Measurements from ENCODE around the gene EOGT.
A peak's percentile ranks its signal among the peaks of the same experiment; 100 is the strongest.

Gene EOGT

DNA sequence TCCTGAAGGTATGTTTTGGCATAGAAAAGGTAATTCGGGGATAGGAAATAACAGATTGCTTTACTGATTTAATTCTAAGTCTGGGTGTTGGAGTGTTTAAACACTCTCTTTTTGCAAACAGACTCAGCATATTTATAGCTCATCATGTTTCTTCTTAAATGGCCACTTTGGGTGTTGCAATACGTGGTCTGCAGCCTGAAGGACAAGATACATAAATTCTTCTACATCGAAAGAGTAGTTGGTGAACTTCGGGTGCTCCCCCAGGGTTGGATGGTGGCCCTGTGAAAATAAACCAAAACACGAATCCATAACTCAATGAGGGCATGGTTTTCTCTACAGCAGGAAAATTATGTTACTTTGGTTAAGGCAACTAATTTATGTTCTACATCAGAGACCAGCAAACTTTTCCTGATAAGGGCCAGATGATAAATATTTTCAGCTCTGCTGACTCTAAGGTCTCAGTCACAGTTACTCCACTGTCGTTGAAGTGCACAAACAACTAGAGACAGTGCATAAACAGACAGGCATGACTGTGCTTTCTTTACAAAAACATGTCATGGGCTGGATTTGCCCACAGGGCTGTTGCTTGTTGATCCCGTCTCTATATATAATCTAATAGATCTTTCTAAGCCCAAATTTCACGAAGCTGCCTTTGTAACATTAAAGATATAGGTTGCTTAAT lies 35.9 kb downstream of the EOGT start:
- Histone ChIP-seq H3K27me3 (ENCODE audit: insufficient read depth, insufficient read length) (no peaks in the 10 kb centered on the region), H3K9ac (ENCODE audit: insufficient read length, low read depth) (no peak overlapping the region), H3K36me3 (ENCODE audit: insufficient read depth, insufficient read length, low read length) (peaks cover 61% of the 10 kb centered on the region), H3K4me1 (ENCODE audit: insufficient read depth, insufficient read length) (peaks cover 3% of the 10 kb centered on the region), H3K4me3 (ENCODE audit: insufficient read length, low read depth) (no peak overlapping the region), H3K9me3 (ENCODE audit: insufficient read depth, low read length) (no peaks in the 10 kb centered on the region)
- TF ChIP-seq YY1 (IDR thresholded peaks at IDR 0.05; ENCODE audit: insufficient read depth, insufficient read length) (no peak), SUZ12 (IDR thresholded peaks at IDR 0.05; ENCODE audit: extremely low read depth, insufficient read depth, insufficient read length) (no peak), ZNF274 (IDR thresholded peaks at IDR 0.05; ENCODE audit: low read depth, low read length) (no peak)
- DNase-seq (ENCODE audit: low read depth, low spot score) = no peak

DNA sequence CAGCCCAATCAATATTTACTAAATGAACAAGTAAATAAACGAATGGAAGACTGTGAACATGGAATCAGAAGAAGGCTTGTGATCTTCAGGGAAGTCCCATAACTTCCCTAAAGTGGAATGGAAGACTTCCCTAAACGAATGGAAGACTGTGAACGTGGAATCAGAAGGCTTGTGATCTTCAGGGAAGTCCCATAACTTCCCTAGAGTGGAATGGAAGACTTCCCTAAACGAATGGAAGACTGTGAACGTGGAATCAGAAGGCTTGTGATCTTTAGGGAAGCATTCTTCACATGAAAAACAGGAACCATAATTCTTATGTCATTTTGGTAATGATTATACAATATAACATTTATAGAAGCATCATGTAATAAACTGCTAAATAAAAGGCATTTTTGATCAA lies 38.8 kb downstream of the EOGT start:
- H3K36me3 ChIP-seq (ENCODE audit: insufficient read depth, insufficient read length, low read length) = peaks cover 35% of the 10 kb centered on the region
- no peak overlapping the region for H3K4me3 ChIP-seq (ENCODE audit: insufficient read length, low read depth)
- TF ChIP-seq YY1 (IDR thresholded peaks at IDR 0.05; ENCODE audit: insufficient read depth, insufficient read length) (no peak), SUZ12 (IDR thresholded peaks at IDR 0.05; ENCODE audit: extremely low read depth, insufficient read depth, insufficient read length) (no peak), ZNF274 (IDR thresholded peaks at IDR 0.05; ENCODE audit: low read depth, low read length) (no peak)
- peaks cover 3% of the 10 kb centered on the region for H3K4me1 ChIP-seq (ENCODE audit: insufficient read depth, insufficient read length)
- DNase-seq (ENCODE audit: low read depth, low spot score) = no peak
- H3K9me3 ChIP-seq (ENCODE audit: insufficient read depth, low read length) = no peaks in the 10 kb centered on the region
- H3K27me3 ChIP-seq (ENCODE audit: insufficient read depth, insufficient read length) = no peaks in the 10 kb centered on the region
- no peak overlapping the region for H3K9ac ChIP-seq (ENCODE audit: insufficient read length, low read depth)

DNA sequence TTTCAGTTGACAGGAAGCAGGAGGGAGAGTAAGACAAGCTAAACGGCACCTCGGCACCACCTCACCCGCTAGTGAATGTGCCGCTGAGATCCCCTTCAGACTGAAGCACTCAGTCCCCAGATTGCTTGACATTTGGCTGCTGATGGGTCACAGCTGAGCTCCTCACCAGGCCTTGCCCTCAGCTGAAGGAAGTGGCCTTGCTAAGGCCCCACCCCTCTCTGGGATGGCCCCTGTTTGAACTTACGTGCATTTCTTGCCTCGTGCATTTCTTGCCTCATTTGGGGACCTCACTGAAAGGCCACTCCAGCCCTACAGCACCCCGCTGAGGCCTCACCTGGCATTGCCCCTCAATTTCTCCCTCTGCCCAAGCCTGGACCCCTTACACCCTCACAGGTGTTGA lies 39.8 kb downstream of the EOGT start:
- Histone ChIP-seq H3K4me3 (ENCODE audit: insufficient read length, low read depth) (no peak overlapping the region), H3K4me1 (ENCODE audit: insufficient read depth, insufficient read length) (peaks cover 3% of the 10 kb centered on the region), H3K27me3 (ENCODE audit: insufficient read depth, insufficient read length) (no peaks in the 10 kb centered on the region), H3K36me3 (ENCODE audit: insufficient read depth, insufficient read length, low read length) (peaks cover 26% of the 10 kb centered on the region), H3K9me3 (ENCODE audit: insufficient read depth, low read length) (no peaks in the 10 kb centered on the region), H3K9ac (ENCODE audit: insufficient read length, low read depth) (no peak overlapping the region)
- no peak for TF ChIP-seq YY1 (IDR thresholded peaks at IDR 0.05; ENCODE audit: insufficient read depth, insufficient read length)
- no peak for TF ChIP-seq SUZ12 (IDR thresholded peaks at IDR 0.05; ENCODE audit: extremely low read depth, insufficient read depth, insufficient read length)
- TF ChIP-seq ZNF274 (IDR thresholded peaks at IDR 0.05; ENCODE audit: low read depth, low read length) = no peak
- no peak for DNase-seq (ENCODE audit: low read depth, low spot score)

DNA sequence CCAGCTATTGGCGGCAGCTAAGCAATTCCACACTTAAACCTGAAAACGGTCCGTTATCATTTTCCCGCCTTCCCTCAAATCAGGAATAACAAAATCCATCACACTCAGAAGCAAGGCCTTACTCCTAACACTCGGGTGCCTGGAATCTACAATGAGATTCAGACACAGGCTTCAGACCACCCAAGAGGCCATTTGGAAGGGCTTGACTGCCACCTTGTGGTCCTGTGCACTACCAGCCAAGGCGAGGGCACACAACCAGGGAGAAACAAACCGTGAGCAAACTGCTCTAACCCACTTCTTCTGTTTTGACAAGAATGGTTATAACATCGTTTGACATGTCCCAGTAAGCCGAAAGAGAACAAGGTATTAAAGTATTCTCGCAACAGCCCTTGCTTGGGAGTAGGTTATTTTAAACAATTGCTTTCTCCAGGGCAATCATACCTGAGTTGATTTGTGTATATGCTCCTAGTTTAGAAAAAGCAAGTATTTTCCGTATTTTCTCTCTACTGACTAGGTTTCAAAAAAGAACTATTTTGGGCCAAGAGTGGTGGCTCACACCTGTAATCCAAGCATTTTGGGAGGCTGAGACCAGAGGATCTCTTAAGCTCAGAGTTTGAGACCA lies 41.0 kb downstream of the EOGT start:
- TF ChIP-seq ZNF274 (IDR thresholded peaks at IDR 0.05; ENCODE audit: low read depth, low read length) (no peak), YY1 (IDR thresholded peaks at IDR 0.05; ENCODE audit: insufficient read depth, insufficient read length) (no peak), SUZ12 (IDR thresholded peaks at IDR 0.05; ENCODE audit: extremely low read depth, insufficient read depth, insufficient read length) (no peak)
- H3K27me3 ChIP-seq (ENCODE audit: insufficient read depth, insufficient read length) = no peaks in the 10 kb centered on the region
- no peaks in the 10 kb centered on the region for H3K9me3 ChIP-seq (ENCODE audit: insufficient read depth, low read length)
- H3K36me3 ChIP-seq (ENCODE audit: insufficient read depth, insufficient read length, low read length) = peaks cover 14% of the 10 kb centered on the region
- peaks cover 3% of the 10 kb centered on the region for H3K4me1 ChIP-seq (ENCODE audit: insufficient read depth, insufficient read length)
- H3K9ac ChIP-seq (ENCODE audit: insufficient read length, low read depth) = no peak overlapping the region
- peak; percentile 83 for DNase-seq (ENCODE audit: low read depth, low spot score)
- no peak overlapping the region for H3K4me3 ChIP-seq (ENCODE audit: insufficient read length, low read depth)

DNA sequence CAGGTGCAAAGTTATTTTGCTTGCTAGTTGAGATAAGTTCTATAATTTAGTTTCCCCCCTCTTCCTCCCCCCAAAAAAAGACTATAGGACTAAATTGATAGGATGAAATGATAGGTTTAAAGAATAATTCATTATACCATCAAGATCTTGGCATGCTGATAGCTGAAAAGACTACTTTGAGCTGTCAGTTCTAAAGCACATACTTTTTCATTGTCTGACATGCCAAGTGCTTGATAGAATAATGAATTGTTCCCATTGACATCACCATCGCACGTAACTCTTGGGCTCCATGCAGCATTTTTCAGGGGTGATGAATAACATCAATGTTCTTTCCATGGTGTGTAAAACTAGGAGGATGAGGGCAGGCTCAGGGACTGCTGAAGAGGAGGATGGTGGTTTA lies 48.8 kb downstream of the EOGT start:
- DNase-seq (ENCODE audit: low read depth, low spot score) = no peak
- Histone ChIP-seq H3K4me1 (ENCODE audit: insufficient read depth, insufficient read length) (no peaks in the 10 kb centered on the region), H3K27me3 (ENCODE audit: insufficient read depth, insufficient read length) (no peaks in the 10 kb centered on the region), H3K4me3 (ENCODE audit: insufficient read length, low read depth) (no peak overlapping the region), H3K9ac (ENCODE audit: insufficient read length, low read depth) (no peak overlapping the region), H3K9me3 (ENCODE audit: insufficient read depth, low read length) (no peaks in the 10 kb centered on the region), H3K36me3 (ENCODE audit: insufficient read depth, insufficient read length, low read length) (no peaks in the 10 kb centered on the region)
- TF ChIP-seq SUZ12 (IDR thresholded peaks at IDR 0.05; ENCODE audit: extremely low read depth, insufficient read depth, insufficient read length) = no peak
- no peak for TF ChIP-seq ZNF274 (IDR thresholded peaks at IDR 0.05; ENCODE audit: low read depth, low read length)
- TF ChIP-seq YY1 (IDR thresholded peaks at IDR 0.05; ENCODE audit: insufficient read depth, insufficient read length) = no peak

DNA sequence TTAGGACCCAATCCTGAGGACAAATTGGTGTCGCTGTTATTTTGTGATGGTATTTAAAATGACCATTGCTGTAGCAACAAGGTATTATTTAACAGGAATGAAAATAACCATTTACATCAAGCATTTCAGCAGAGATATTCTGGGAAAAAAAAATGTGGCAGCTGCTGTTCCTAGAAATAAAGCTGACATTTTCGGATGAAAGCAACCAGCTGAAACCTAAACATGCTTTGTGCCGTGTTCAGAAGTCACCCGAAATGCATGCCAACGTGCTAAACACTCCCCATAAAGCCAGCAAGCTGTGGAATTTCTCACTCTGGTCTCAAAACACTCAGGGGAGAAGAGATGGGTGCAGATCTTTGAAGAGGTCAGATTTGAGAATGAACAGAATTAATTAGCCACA lies 49.6 kb downstream of the EOGT start:
- Histone ChIP-seq H3K4me1 (ENCODE audit: insufficient read depth, insufficient read length) (no peaks in the 10 kb centered on the region), H3K27me3 (ENCODE audit: insufficient read depth, insufficient read length) (no peaks in the 10 kb centered on the region), H3K9me3 (ENCODE audit: insufficient read depth, low read length) (no peaks in the 10 kb centered on the region), H3K9ac (ENCODE audit: insufficient read length, low read depth) (no peak overlapping the region), H3K4me3 (ENCODE audit: insufficient read length, low read depth) (no peak overlapping the region), H3K36me3 (ENCODE audit: insufficient read depth, insufficient read length, low read length) (no peaks in the 10 kb centered on the region)
- DNase-seq (ENCODE audit: low read depth, low spot score) = no peak
- TF ChIP-seq SUZ12 (IDR thresholded peaks at IDR 0.05; ENCODE audit: extremely low read depth, insufficient read depth, insufficient read length) (no peak), YY1 (IDR thresholded peaks at IDR 0.05; ENCODE audit: insufficient read depth, insufficient read length) (no peak), ZNF274 (IDR thresholded peaks at IDR 0.05; ENCODE audit: low read depth, low read length) (no peak)

DNA sequence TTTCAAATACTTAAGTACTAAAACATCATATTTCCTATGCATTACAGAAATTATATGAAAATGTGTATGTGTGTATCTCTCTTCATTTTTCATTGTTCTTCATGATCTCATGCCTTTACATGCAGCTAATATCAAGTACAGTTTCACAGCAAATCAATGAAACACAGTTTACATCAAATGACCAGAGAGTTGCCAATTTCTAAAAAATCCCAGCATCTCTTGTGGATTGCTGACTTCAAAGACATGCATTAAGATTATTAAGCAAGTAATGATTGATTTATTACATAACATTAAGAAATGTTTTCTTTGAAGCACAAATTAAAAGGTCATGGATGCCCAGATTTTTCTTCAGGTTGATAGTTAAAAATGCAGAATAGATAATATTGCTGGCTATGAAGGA lies 50.1 kb downstream of the EOGT start:
- Histone ChIP-seq H3K9ac (ENCODE audit: insufficient read length, low read depth) (no peak overlapping the region), H3K9me3 (ENCODE audit: insufficient read depth, low read length) (no peaks in the 10 kb centered on the region), H3K36me3 (ENCODE audit: insufficient read depth, insufficient read length, low read length) (no peaks in the 10 kb centered on the region), H3K4me1 (ENCODE audit: insufficient read depth, insufficient read length) (no peaks in the 10 kb centered on the region), H3K27me3 (ENCODE audit: insufficient read depth, insufficient read length) (no peaks in the 10 kb centered on the region), H3K4me3 (ENCODE audit: insufficient read length, low read depth) (no peak overlapping the region)
- TF ChIP-seq ZNF274 (IDR thresholded peaks at IDR 0.05; ENCODE audit: low read depth, low read length) (no peak), SUZ12 (IDR thresholded peaks at IDR 0.05; ENCODE audit: extremely low read depth, insufficient read depth, insufficient read length) (no peak), YY1 (IDR thresholded peaks at IDR 0.05; ENCODE audit: insufficient read depth, insufficient read length) (no peak)
- no peak for DNase-seq (ENCODE audit: low read depth, low spot score)

All from NT2/D1 (cell line).